CD4-positive, alpha-beta T cell treated with Interleukin-17A for 1 hour (primary cell): ENCODE measurements around the gene THRA.

ENCODE experiments used
- DNase-seq: peaks from one replicate; pipeline ENCODE4 v3.0.0-alpha.2; 2020

The THRA gene

GRCh38 chr17:40026816-40027613 is 35.8 kb upstream of the THRA start:
- DNase-seq, result peak; percentile 78

GRCh38 chr17:40027614-40028012 is 35.2 kb upstream of the THRA start:
- DNase-seq, result no peak

- DNase-seq, result no peak
Measured at GRCh38 chr17:40028595-40028994, 34.2 kb upstream of the THRA start.

- no peak for DNase-seq
Measured at GRCh38 chr17:40031706-40032105, 31.1 kb upstream of the THRA start.

- DNase-seq, result no peak
Measured at GRCh38 chr17:40032322-40033320, 30.1 kb upstream of the THRA start.

- no peak for DNase-seq
Measured at GRCh38 chr17:40033339-40033738, 29.4 kb upstream of the THRA start.

GRCh38 chr17:40034426-40035161 is 28.2 kb upstream of the THRA start:
- no peak for DNase-seq

GRCh38 chr17:40035162-40035559 is 27.6 kb upstream of the THRA start:
- no peak for DNase-seq

GRCh38 chr17:40038882-40039513 is 23.8 kb upstream of the THRA start:
- peak; percentile 7 for DNase-seq

- no peak for DNase-seq
Measured at GRCh38 chr17:40041196-40041595, 21.6 kb upstream of the THRA start.

- DNase-seq, result no peak
Measured at GRCh38 chr17:40056379-40057015, 6.3 kb upstream of the THRA start.

- no peak for DNase-seq
Measured at GRCh38 chr17:40058186-40058784, 4.5 kb upstream of the THRA start.

- no peak for DNase-seq
Measured at GRCh38 chr17:40058865-40059264, 3.9 kb upstream of the THRA start.

GRCh38 chr17:40059729-40060475 is 2.9 kb upstream of the THRA start:
- no peak for DNase-seq

GRCh38 chr17:40060887-40061608 is 1.7 kb upstream of the THRA start:
- no peak for DNase-seq

GRCh38 chr17:40061609-40062038 is 1.1 kb upstream of the THRA start:
- DNase-seq, result no peak

- peak; percentile 35 for DNase-seq
Measured at GRCh38 chr17:40063187-40063771, 514 bp downstream of the THRA start.

GRCh38 chr17:40063901-40064531 is 1.3 kb downstream of the THRA start:
- no peak for DNase-seq
